DND-41 (cell line): ENCODE results near the gene FRK.

Source experiments
- EZH2 ChIP-seq: IDR thresholded peaks from 3 replicates; pipeline ENCODE4 v1.6.1; 2012; ENCODE audit warnings: borderline replicate concordance, low read depth, mild to moderate bottlenecking, moderate library complexity, low read length, inconsistent platforms; ENCODE audit not compliant: severe bottlenecking
- TF ChIP-seq, protein P1 (sequence below): IDR thresholded peaks from 2 replicates; pipeline ENCODE4 v1.5.1; 2012; ENCODE audit warnings: borderline replicate concordance, low read length, moderate library complexity, mild to moderate bottlenecking; ENCODE audit not compliant: poor library complexity, severe bottlenecking; ENCODE audit errors: extremely low read depth

DNA sequence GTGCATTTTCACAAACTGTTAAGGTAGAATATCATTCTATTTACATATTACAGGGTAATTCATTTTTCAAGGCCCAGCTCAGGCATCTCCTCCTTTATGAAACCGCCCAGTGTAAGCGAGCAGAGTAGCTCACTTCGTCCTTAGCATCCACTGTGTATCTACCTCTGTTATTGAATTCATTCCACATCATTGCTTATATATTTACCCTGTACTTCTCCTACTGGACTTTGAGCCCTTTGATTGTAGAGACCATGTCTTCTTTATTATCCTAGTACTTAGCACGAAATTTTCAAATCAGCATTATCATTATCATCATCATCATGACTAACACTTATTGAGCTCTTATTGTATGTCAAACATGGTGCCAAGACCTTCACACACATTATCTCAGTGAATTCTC lies 76.7 kb downstream of the FRK start:
- TF ChIP-seq EZH2, result no peak
- TF ChIP-seq, protein P1, sequence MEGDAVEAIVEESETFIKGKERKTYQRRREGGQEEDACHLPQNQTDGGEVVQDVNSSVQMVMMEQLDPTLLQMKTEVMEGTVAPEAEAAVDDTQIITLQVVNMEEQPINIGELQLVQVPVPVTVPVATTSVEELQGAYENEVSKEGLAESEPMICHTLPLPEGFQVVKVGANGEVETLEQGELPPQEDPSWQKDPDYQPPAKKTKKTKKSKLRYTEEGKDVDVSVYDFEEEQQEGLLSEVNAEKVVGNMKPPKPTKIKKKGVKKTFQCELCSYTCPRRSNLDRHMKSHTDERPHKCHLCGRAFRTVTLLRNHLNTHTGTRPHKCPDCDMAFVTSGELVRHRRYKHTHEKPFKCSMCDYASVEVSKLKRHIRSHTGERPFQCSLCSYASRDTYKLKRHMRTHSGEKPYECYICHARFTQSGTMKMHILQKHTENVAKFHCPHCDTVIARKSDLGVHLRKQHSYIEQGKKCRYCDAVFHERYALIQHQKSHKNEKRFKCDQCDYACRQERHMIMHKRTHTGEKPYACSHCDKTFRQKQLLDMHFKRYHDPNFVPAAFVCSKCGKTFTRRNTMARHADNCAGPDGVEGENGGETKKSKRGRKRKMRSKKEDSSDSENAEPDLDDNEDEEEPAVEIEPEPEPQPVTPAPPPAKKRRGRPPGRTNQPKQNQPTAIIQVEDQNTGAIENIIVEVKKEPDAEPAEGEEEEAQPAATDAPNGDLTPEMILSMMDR, result no peak
